Tibial artery (tissue), 4 donors: ENCODE data around the gene ARID2.

Experiments
- DNase-seq, 2 donors: peaks; one replicate each; pipeline ENCODE4 v3.0.0-alpha.2; 2019
- H3K27ac ChIP-seq, 2 donors: fragments of 200-600 bp; sonication (generic) in 1 of 2; 1 replicate in 1 of 2; 2 replicates in 1 of 2; pipeline ENCODE4 v1.5.1; 2018 to 2019; ENCODE audit warnings: mild to moderate bottlenecking in 1 of 2
- H3K27me3 ChIP-seq, 2 donors: fragments of 200-600 bp; sonication (generic) in 1 of 2; one replicate each; pipeline versions ENCODE4 v1.5.1 to v1.6.0; 2016 to 2019
- H3K36me3 ChIP-seq, 3 donors: fragments of 200-600 bp; sonication (generic) in 2 of 3; one replicate each; pipeline ENCODE4 v1.5.1; 2016 to 2019; ENCODE audit warnings: mild to moderate bottlenecking in 2 of 3
- H3K4me1 ChIP-seq, 4 donors: fragments of 200-600 bp; sonication (generic) in 2 of 4; 1 replicate in 3 of 4; 2 replicates in 1 of 4; pipeline ENCODE4 v1.5.1; 2016 to 2019
- H3K4me3 ChIP-seq, 2 donors: fragments of 200-600 bp; sonication (generic) in 1 of 2; 1 replicate in 1 of 2; 2 replicates in 1 of 2; pipeline ENCODE4 v1.5.1; 2018 to 2019; ENCODE audit warnings: mild to moderate bottlenecking in 2 of 2
- H3K9me3 ChIP-seq, 3 donors: fragments of 200-600 bp; sonication (generic) in 1 of 3; one replicate each; pipeline ENCODE4 v1.5.1; 2016 to 2019
- CTCF ChIP-seq, 2 experiments: fragments of 200-600 bp in 1 of 2; fragments of 450-650 bp in 1 of 2; IDR thresholded peaks; one replicate each; pipeline ENCODE4 v1.5.1; 2017 to 2019; ENCODE audit warnings: antibody characterized with exemption in 2 of 2, mild to moderate bottlenecking in 1 of 2, moderate library complexity in 1 of 2
- intact Hi-C: fragments of 100-400 bp; cut with DNase I; formaldehyde crosslinking; loops from one replicate; pipeline ENCODE4 v1.15.0; 2023; ENCODE audit warnings: low total_unique reads

ARID2 gene

GRCh38 chr12:45914090-45914489 is 184.6 kb downstream of the ARID2 start:
- peaks cover 8 to 18% (median 12%) of the 10 kb centered on the region in 3 donors for H3K36me3 ChIP-seq
- intact Hi-C loops: no loop called here
- no peak for DNase-seq
- H3K4me1 ChIP-seq: no peaks in the 10 kb centered on the region
- H3K27me3 ChIP-seq: no peaks in the 10 kb centered on the region
- H3K27ac ChIP-seq: no peak overlapping the region
- no peak for TF ChIP-seq CTCF (IDR thresholded peaks at IDR 0.05)
- no peak overlapping the region for H3K4me3 ChIP-seq
- H3K9me3 ChIP-seq: no peaks in the 10 kb centered on the region

- intact Hi-C loops: no loop called here
- no peaks in the 10 kb centered on the region for H3K9me3 ChIP-seq
These were observed 185.9 kb downstream of the ARID2 start for GRCh38 chr12:45915405-45915804.

GRCh38 chr12:45918818-45919217 is 189.3 kb downstream of the ARID2 start:
- no peak for TF ChIP-seq CTCF (IDR thresholded peaks at IDR 0.05)
- no peaks in the 10 kb centered on the region for H3K27me3 ChIP-seq
- no peak overlapping the region for H3K27ac ChIP-seq
- no peaks in the 10 kb centered on the region for H3K4me1 ChIP-seq
- intact Hi-C loops: no loop called here
- H3K4me3 ChIP-seq: no peak overlapping the region
- peaks cover 14 to 51% (median 30%) of the 10 kb centered on the region in 3 donors for H3K36me3 ChIP-seq
- no peaks in the 10 kb centered on the region for H3K9me3 ChIP-seq
- no peak for DNase-seq

More at GRCh38 chr12:45915405-45915804, 185.9 kb downstream of the ARID2 start:
- Histone ChIP-seq H3K4me1 (no peaks in the 10 kb centered on the region), H3K36me3 (peaks cover 8 to 19% (median 13%) of the 10 kb centered on the region in 3 donors), H3K27ac (no peak overlapping the region), H3K27me3 (no peaks in the 10 kb centered on the region), H3K4me3 (no peak overlapping the region)
- TF ChIP-seq CTCF (IDR thresholded peaks at IDR 0.05): no peak
- DNase-seq: no peak

GRCh38 chr12:45928309-45928708 is 198.8 kb downstream of the ARID2 start:
- Histone ChIP-seq H3K9me3 (no peaks in the 10 kb centered on the region), H3K27ac (no peak overlapping the region), H3K36me3 (peaks cover 52 to 86% (median 73%) of the 10 kb centered on the region in 3 donors)

GRCh38 chr12:45930369-45930768 is 200.9 kb downstream of the ARID2 start:
- no peak overlapping the region for H3K27ac ChIP-seq
- intact Hi-C loops: no loop called here
- no peak overlapping the region for H3K4me3 ChIP-seq
- no peaks in the 10 kb centered on the region for H3K9me3 ChIP-seq
- DNase-seq: no peak
- H3K27me3 ChIP-seq: no peaks in the 10 kb centered on the region
- no peak for TF ChIP-seq CTCF (IDR thresholded peaks at IDR 0.05)
- peaks cover 0 to 24% (median 3%) of the 10 kb centered on the region in 4 donors for H3K4me1 ChIP-seq
- peaks cover 36 to 65% (median 55%) of the 10 kb centered on the region in 3 donors for H3K36me3 ChIP-seq

More at GRCh38 chr12:45928309-45928708, 198.8 kb downstream of the ARID2 start:
- Histone ChIP-seq H3K4me1 (peaks cover 0 to 6% (median 0%) of the 10 kb centered on the region in 4 donors), H3K4me3 (no peak overlapping the region), H3K27me3 (no peaks in the 10 kb centered on the region)
- intact Hi-C loops: no loop called here
- no peak for DNase-seq
- no peak for TF ChIP-seq CTCF (IDR thresholded peaks at IDR 0.05)

GRCh38 chr12:45933504-45933903 is 204.0 kb downstream of the ARID2 start:
- H3K27ac ChIP-seq: peak overlapping the region; percentile 0 to 4
- no peak overlapping the region for H3K4me3 ChIP-seq
- H3K9me3 ChIP-seq: no peaks in the 10 kb centered on the region
- H3K4me1 ChIP-seq: peaks cover 0 to 24% (median 3%) of the 10 kb centered on the region in 4 donors
- intact Hi-C loops: no loop called here
- DNase-seq: no peak
- TF ChIP-seq CTCF (IDR thresholded peaks at IDR 0.05): no peak
- H3K27me3 ChIP-seq: no peaks in the 10 kb centered on the region
- H3K36me3 ChIP-seq: peaks cover 21 to 43% (median 36%) of the 10 kb centered on the region in 3 donors
